Measurements from ENCODE around the gene ELFN1. TPM values are rescaled to one million over a fixed set of nuclear protein-coding genes. Genes with fewer than 3 reads are reported as not detected.

The ELFN1 gene
- polyA plus RNA-seq, 1 of the 3 experiments (the other 2 are of a cell fraction): 0.05 TPM

GRCh38 chr7:1650363-1651030, 19.6 kb upstream of the ELFN1 start:
- Histone ChIP-seq H3K36me3 (replicated peaks in 1 of 2; ENCODE audit: control insufficient read depth in 1 of 2, insufficient read depth in 2 of 2, low read length in 1 of 2) (no peaks in the 10 kb centered on the region), H3K9me2 (no peaks in the 10 kb centered on the region), H3K4me2 (no peak overlapping the region), H3K4me1 (ENCODE audit: control insufficient read depth in 1 of 2, insufficient read depth in 2 of 2, low read depth in 1 of 2, low read length in 1 of 2) (peaks cover 0 to 79% of the 10 kb centered on the region in 2 experiments; a peak in 1 of 4 replicates), H3K4me3 (ENCODE audit: low read depth in 2 of 2, low read length in 1 of 2) (no peak overlapping the region), H3K9ac (no peak overlapping the region), H3K79me2 (ENCODE audit: insufficient read depth) (no peaks in the 10 kb centered on the region), H3F3A (replicated peaks; ENCODE audit: insufficient read depth) (no peaks in the 10 kb centered on the region), H4K20me1 (ENCODE audit: insufficient read depth) (no peaks in the 10 kb centered on the region), H3K27me3 (ENCODE audit: insufficient read depth) (peaks cover 21% of the 10 kb centered on the region), H3K9me3 (no peaks in the 10 kb centered on the region), H3K27ac (ENCODE audit: low read depth in 2 of 2, low read length in 1 of 2) (peak overlapping the region in 1 of 2 experiments; percentile 71; a peak in 1 of 4 replicates), H2AFZ (ENCODE audit: low read depth) (no peak overlapping the region)
- TF ChIP-seq CTCF (IDR thresholded peaks at IDR 0.05) (no peak; the same call in 1 of the 2 replicates), USF2 (IDR thresholded peaks at IDR 0.05; ENCODE audit: borderline replicate concordance, low read depth, low read length) (no peak), MAX (IDR thresholded peaks at IDR 0.05; ENCODE audit: low read depth) (no peak), ZBTB33 (IDR thresholded peaks at IDR 0.05; ENCODE audit: borderline replicate concordance, low read depth) (no peak), EZH2phosphoT487 (IDR thresholded peaks at IDR 0.05; ENCODE audit: borderline replicate concordance, low read depth) (no peak)
- peak; percentile 52 for DNase-seq
- POLR2A ChIA-PET: no interaction called here
- 86% methylated on average over 17 of the region's 23 CpGs for WGBS (ENCODE audit: low lambda C conversion rate)
- CTCF ChIA-PET: interaction anchor here (0.7 to 3.8 kb wide), 8 partner anchors 10 to 108 kb away, joined by 3 to 28 read pairs (median 4); no protein-coding TSS in a partner anchor

GRCh38 chr7:1651031-1651446, 19.0 kb upstream of the ELFN1 start:
- H3K9me2 ChIP-seq: no peaks in the 10 kb centered on the region
- no peaks in the 10 kb centered on the region for H3F3A ChIP-seq (replicated peaks; ENCODE audit: insufficient read depth)
- peaks cover 0 to 75% of the 10 kb centered on the region in 2 experiments; a peak in 1 of 4 replicates for H3K4me1 ChIP-seq (ENCODE audit: control insufficient read depth in 1 of 2, insufficient read depth in 2 of 2, low read depth in 1 of 2, low read length in 1 of 2)
- TF ChIP-seq TEAD4 (IDR thresholded peaks at IDR 0.05; ENCODE audit: borderline replicate concordance, insufficient read depth) (no peak), YY1 (IDR thresholded peaks at IDR 0.05; ENCODE audit: low read depth) (no peak), IRF3 (IDR thresholded peaks at IDR 0.05; ENCODE audit: low read depth, low read length) (no peak), POLR2AphosphoS5 (IDR thresholded peaks at IDR 0.05; ENCODE audit: low read depth, low read length) (no peak), USF2 (IDR thresholded peaks at IDR 0.05; ENCODE audit: borderline replicate concordance, low read depth, low read length) (no peak), SMC3 (IDR thresholded peaks at IDR 0.05; ENCODE audit: low read depth, low read length) (no peak), MXI1 (IDR thresholded peaks at IDR 0.05; ENCODE audit: low read depth, low read length) (no peak), NFIC (IDR thresholded peaks at IDR 0.05; ENCODE audit: borderline replicate concordance) (no peak), MAX (IDR thresholded peaks at IDR 0.05; ENCODE audit: low read depth) (no peak), GATA2 (CRISPR knock-in tag; IDR thresholded peaks at IDR 0.05) (no peak), FOXJ3 (CRISPR knock-in tag; IDR thresholded peaks at IDR 0.05) (no peak)
- POLR2A ChIA-PET: no interaction called here
- CTCF ChIA-PET: interaction anchor here (0.8 to 3.8 kb wide), 6 partner anchors 13 to 552 kb away, joined by 3 to 28 read pairs (median 4); no protein-coding TSS in a partner anchor
- no peak overlapping the region for H2AFZ ChIP-seq (ENCODE audit: low read depth)
- no peak overlapping the region for H3K4me3 ChIP-seq (ENCODE audit: low read depth in 2 of 2, low read length in 1 of 2)
- 74% methylated on average over 13 of the region's 13 CpGs for WGBS (ENCODE audit: low lambda C conversion rate)
- H3K9ac ChIP-seq: no peak overlapping the region
- H3K79me2 ChIP-seq (ENCODE audit: insufficient read depth): no peaks in the 10 kb centered on the region
- no peaks in the 10 kb centered on the region for H3K36me3 ChIP-seq (replicated peaks in 1 of 2; ENCODE audit: control insufficient read depth in 1 of 2, insufficient read depth in 2 of 2, low read length in 1 of 2)
- H4K20me1 ChIP-seq (ENCODE audit: insufficient read depth): no peaks in the 10 kb centered on the region
- peak overlapping the region in 1 of 2 experiments; percentile 71; a peak in 1 of 4 replicates for H3K27ac ChIP-seq (ENCODE audit: low read depth in 2 of 2, low read length in 1 of 2)
- no peaks in the 10 kb centered on the region for H3K9me3 ChIP-seq
- H3K27me3 ChIP-seq (ENCODE audit: insufficient read depth): peaks cover 21% of the 10 kb centered on the region
- no peak overlapping the region for H3K4me2 ChIP-seq
- peak; percentile 52 for DNase-seq
